H9 (cell line): ENCODE measurements around the gene RSBN1. TPM values are rescaled to one million over a fixed set of nuclear protein-coding genes. Genes with fewer than 3 reads are reported as not detected.

ENCODE experiments used
- DNase-seq: peaks from one replicate; pipeline ENCODE4 v3.0.0-alpha.2; 2017
- H2AFZ ChIP-seq: one replicate; pipeline ENCODE4 v1.6.1; 2013; ENCODE audit warnings: mild to moderate bottlenecking, low read length, control low read depth, moderate library complexity
- H2AK5ac ChIP-seq: 2 replicates; pipeline ENCODE4 v1.6.1; 2013; ENCODE audit warnings: low read length, control low read depth, mixed read lengths; ENCODE audit not compliant: insufficient read length
- H2BK120ac ChIP-seq: one replicate; pipeline ENCODE4 v1.6.1; 2013; ENCODE audit warnings: low read depth, mild to moderate bottlenecking, low read length, control low read depth, inconsistent platforms; ENCODE audit not compliant: poor library complexity, severe bottlenecking
- H2BK12ac ChIP-seq: 2 replicates; pipeline ENCODE4 v1.6.1; 2013; ENCODE audit warnings: low read length, control low read depth, mixed read lengths, low read depth; ENCODE audit not compliant: insufficient read length
- H2BK15ac ChIP-seq: 2 replicates; pipeline ENCODE4 v1.6.1; 2013; ENCODE audit warnings: low read depth, low read length, control low read depth
- H2BK20ac ChIP-seq: one replicate; pipeline ENCODE4 v1.6.1; 2013; ENCODE audit warnings: low read depth, mild to moderate bottlenecking, low read length, control low read depth, inconsistent platforms; ENCODE audit not compliant: poor library complexity, severe bottlenecking
- H2BK5ac ChIP-seq: 2 replicates; pipeline ENCODE4 v1.6.1; 2013; ENCODE audit warnings: low read length, control low read depth, mixed read lengths; ENCODE audit not compliant: insufficient read length
- H3K14ac ChIP-seq: 2 replicates; pipeline ENCODE4 v1.6.1; 2013; ENCODE audit warnings: low read length, control low read depth; ENCODE audit not compliant: insufficient read depth
- H3K18ac ChIP-seq: 2 replicates; pipeline ENCODE4 v1.6.1; 2013; ENCODE audit warnings: low read depth, mild to moderate bottlenecking, mixed read lengths, low read length, control low read depth; ENCODE audit not compliant: insufficient read length
- H3K23ac ChIP-seq: 2 replicates; pipeline ENCODE4 v1.6.1; 2013; ENCODE audit warnings: low read length, control low read depth, mixed read lengths, low read depth; ENCODE audit not compliant: insufficient read length
- H3K23me2 ChIP-seq: 2 replicates; pipeline ENCODE4 v1.6.1; 2013; ENCODE audit warnings: low read depth, mild to moderate bottlenecking, mixed read lengths, low read length, control low read depth; ENCODE audit not compliant: insufficient read length, poor library complexity, severe bottlenecking
- H3K27ac ChIP-seq: 2 replicates; pipeline ENCODE4 v1.5.1; 2013; ENCODE audit warnings: low read length, control low read depth, mixed read lengths, low read depth; ENCODE audit not compliant: insufficient read length
- H3K27me3 ChIP-seq: 2 replicates; pipeline ENCODE4 v1.6.1; 2013; ENCODE audit warnings: low read length, control low read depth, inconsistent platforms; ENCODE audit not compliant: insufficient read depth
- H3K4ac ChIP-seq: 2 replicates; pipeline ENCODE4 v1.6.1; 2013; ENCODE audit warnings: low read depth, mild to moderate bottlenecking, control low read depth, inconsistent platforms, low read length, moderate library complexity
- H3K4me1 ChIP-seq: 2 replicates; pipeline ENCODE4 v1.6.1; 2013; ENCODE audit warnings: low read length, control low read depth, inconsistent platforms; ENCODE audit not compliant: insufficient read depth
- H3K4me2 ChIP-seq: 2 replicates; pipeline ENCODE4 v1.6.1; 2013; ENCODE audit warnings: low read length, control low read depth, mixed read lengths; ENCODE audit not compliant: insufficient read length, insufficient read depth
- H3K56ac ChIP-seq: 2 replicates; pipeline ENCODE4 v1.6.1; 2013; ENCODE audit warnings: low read depth, mild to moderate bottlenecking, mixed read lengths, low read length, control low read depth; ENCODE audit not compliant: insufficient read length
- H3K79me1 ChIP-seq: 2 replicates; pipeline ENCODE4 v1.6.1; 2013; ENCODE audit warnings: low read depth, mild to moderate bottlenecking, moderate library complexity, low read length, control low read depth, inconsistent platforms; ENCODE audit not compliant: insufficient read depth, poor library complexity, severe bottlenecking
- H3K79me2 ChIP-seq: 2 replicates; pipeline ENCODE4 v1.6.1; 2013; ENCODE audit warnings: low read length, control low read depth, inconsistent platforms; ENCODE audit not compliant: insufficient read depth
- H3K9ac ChIP-seq: 2 replicates; pipeline ENCODE4 v1.6.1; 2013; ENCODE audit warnings: low read length, control low read depth, mixed read lengths; ENCODE audit not compliant: insufficient read length; ENCODE audit errors: extremely low read depth
- H3K9me3 ChIP-seq: one replicate; pipeline ENCODE4 v1.6.1; 2013; ENCODE audit warnings: low read depth, low read length, inconsistent platforms; ENCODE audit not compliant: control insufficient read depth
- H3T11ph ChIP-seq: one replicate; pipeline ENCODE4 v1.6.1; 2013; ENCODE audit warnings: mild to moderate bottlenecking, low read length, control low read depth, inconsistent platforms
- H4K20me1 ChIP-seq: one replicate; pipeline ENCODE4 v1.6.1; 2013; ENCODE audit not compliant: control insufficient read depth, insufficient read length, insufficient read depth
- H4K5ac ChIP-seq: 2 replicates; pipeline ENCODE4 v1.6.1; 2013; ENCODE audit warnings: low read depth, mild to moderate bottlenecking, mixed read lengths, low read length, control low read depth; ENCODE audit not compliant: insufficient read length
- H4K8ac ChIP-seq: replicated peaks from 2 replicates; pipeline ENCODE4 v1.6.1; 2013; ENCODE audit warnings: low read length, control low read depth, mixed read lengths, low read depth; ENCODE audit not compliant: insufficient read length
- H4K91ac ChIP-seq: 2 replicates; pipeline ENCODE4 v1.6.1; 2013; ENCODE audit warnings: low read depth, mild to moderate bottlenecking, moderate library complexity, mixed read lengths, low read length, control low read depth; ENCODE audit not compliant: insufficient read length
- H3K27ac Mint-ChIP-seq, 3 experiments: 2 replicates in 2 of 3; 3 replicates in 1 of 3; pipeline ENCODE4 v1.8.0; 2020 to 2021; ENCODE audit warnings: mixed read lengths in 3 of 3, mild to moderate bottlenecking in 1 of 3, moderate library complexity in 1 of 3
- H3K27me3 Mint-ChIP-seq: 2 replicates; pipeline ENCODE4 v1.8.0; 2021; ENCODE audit warnings: low read depth, mild to moderate bottlenecking, moderate library complexity, mixed read lengths
- H3K36me3 Mint-ChIP-seq, 3 experiments: 2 replicates in 2 of 3; 3 replicates in 1 of 3; pipeline ENCODE4 v1.8.0; 2020 to 2021; ENCODE audit warnings: low read depth in 3 of 3, mixed read lengths in 3 of 3; ENCODE audit not compliant: insufficient read depth in 1 of 3
- H3K4me1 Mint-ChIP-seq, 2 experiments: 2 replicates each; pipeline ENCODE4 v1.8.0; 2020; ENCODE audit warnings: mixed read lengths in 2 of 2
- H3K4me3 Mint-ChIP-seq, 2 experiments: 2 replicates in 1 of 2; 3 replicates in 1 of 2; pipeline ENCODE4 v1.8.0; 2020 to 2021; ENCODE audit warnings: mild to moderate bottlenecking in 2 of 2, mixed read lengths in 2 of 2, moderate library complexity in 1 of 2
- H3K9me3 Mint-ChIP-seq, 2 experiments: 2 replicates in 1 of 2; 3 replicates in 1 of 2; pipeline ENCODE4 v1.8.0; 2020; ENCODE audit warnings: mild to moderate bottlenecking in 2 of 2, mixed read lengths in 2 of 2, moderate library complexity in 1 of 2
- CTCF ChIP-seq: fragments of 200-600 bp; sonication (generic); conservative IDR thresholded peaks from 3 replicates; pipeline ENCODE4 v1.8.0; 2021; ENCODE audit warnings: antibody characterized with exemption, mild to moderate bottlenecking
- WGBS: extraction: QIAGEN DNeasy Blood & Tissue Kit; methylation state at CpG from one replicate; pipeline ENCODE4 v1.1.7; 2013; ENCODE audit warnings: missing lambda C conversion rate, low lambda C conversion rate, mixed read lengths; ENCODE audit not compliant: insufficient read length; ENCODE audit errors: extremely low coverage; 5-methylcytosine and 5-hydroxymethylcytosine counted together
- total RNA-seq: library from RNA; stranded (reverse); gene quantifications from 2 replicates; pipeline ENCODE4 v1.2.1, GENCODE V29; 2021

The RSBN1 gene
- total RNA-seq, 1 experiment from 2014 or later = 11.0 TPM

GRCh38 chr1:113742515-113742914 is 69.8 kb downstream of the RSBN1 start:
- no peak overlapping the region for H2BK12ac ChIP-seq
- no peak overlapping the region for H4K91ac ChIP-seq
- H3K14ac ChIP-seq = no peak overlapping the region
- H3K23ac ChIP-seq = no peak overlapping the region
- no peak overlapping the region for H4K8ac ChIP-seq
- no peak overlapping the region for H3K4me2 ChIP-seq
- H3K4me1 Mint-ChIP-seq = peaks cover 0 to 7% of the 10 kb centered on the region in 2 experiments; a peak in 2 of 4 replicates
- H3K27ac ChIP-seq = no peak overlapping the region
- H3K56ac ChIP-seq = no peak overlapping the region
- H3K18ac ChIP-seq = no peak overlapping the region
- H3K4me3 Mint-ChIP-seq = no peak overlapping the region
- H3K4ac ChIP-seq = no peak overlapping the region
- no peak overlapping the region for H2AK5ac ChIP-seq
- no peak for TF ChIP-seq CTCF
- H3K4me1 ChIP-seq = no peaks in the 10 kb centered on the region
- no peaks in the 10 kb centered on the region for H3K79me1 ChIP-seq
- H3K9me3 ChIP-seq = no peaks in the 10 kb centered on the region
- no peak overlapping the region for H3T11ph ChIP-seq
- no peak overlapping the region for H2BK15ac ChIP-seq
- DNase-seq = no peak
- no peak overlapping the region for H4K5ac ChIP-seq
- no peak overlapping the region for H3K9ac ChIP-seq
- no peaks in the 10 kb centered on the region for H3K27me3 Mint-ChIP-seq
- no peaks in the 10 kb centered on the region for H3K27me3 ChIP-seq
- no peaks in the 10 kb centered on the region for H3K23me2 ChIP-seq
- no peak overlapping the region; a peak in 1 of 7 replicates for H3K27ac Mint-ChIP-seq
- H2BK20ac ChIP-seq = no peak overlapping the region
- no peak overlapping the region for H2BK5ac ChIP-seq
- H3K79me2 ChIP-seq = no peaks in the 10 kb centered on the region
- H3K36me3 Mint-ChIP-seq = peaks cover 14 to 36% (median 30%) of the 10 kb centered on the region in 3 experiments
- no peak overlapping the region for H2AFZ ChIP-seq
- no peak overlapping the region for H2BK120ac ChIP-seq
- no peaks in the 10 kb centered on the region for H4K20me1 ChIP-seq
- no CpG with 5 or more reads among the region's 5 CpGs for WGBS
- H3K9me3 Mint-ChIP-seq = peaks cover 4 to 6% of the 10 kb centered on the region in 2 experiments; a peak in 3 of 5 replicates
